NCI-H226 (cell line): ENCODE data around the gene PRCD.
"Not testable (repeated sequence)": the region's sequence is repeated elsewhere in the genome, so short reads cannot be mapped to it uniquely, and the experiment has no call there.

ENCODE experiments used
- DNase-seq: peaks from one replicate; pipeline ENCODE4 v3.0.0-alpha.2; 2015

PRCD gene

GRCh38 chr17:76528528-76529223, 11.2 kb upstream of the PRCD start:
- no peak for DNase-seq

- no peak for DNase-seq
Observed at GRCh38 chr17:76529224-76530094, 10.4 kb upstream of the PRCD start.

- DNase-seq, result no peak
Observed at GRCh38 chr17:76530095-76530723, 9.6 kb upstream of the PRCD start.

- no peak for DNase-seq
Observed at GRCh38 chr17:76530811-76531485, 8.9 kb upstream of the PRCD start.

- DNase-seq, result no peak
Observed at GRCh38 chr17:76531486-76532038, 8.3 kb upstream of the PRCD start.

- peak; percentile 51 for DNase-seq
Observed at GRCh38 chr17:76532072-76532651, 7.7 kb upstream of the PRCD start.

GRCh38 chr17:76533640-76534359, 6.0 kb upstream of the PRCD start:
- DNase-seq, result not testable (repeated sequence)

GRCh38 chr17:76534831-76535732, 4.8 kb upstream of the PRCD start:
- peak; percentile 63 for DNase-seq

- no peak for DNase-seq
Observed at GRCh38 chr17:76535788-76536510, 3.9 kb upstream of the PRCD start.

- DNase-seq, result no peak
Observed at GRCh38 chr17:76536511-76537287, 3.1 kb upstream of the PRCD start.

GRCh38 chr17:76537288-76537577, 2.6 kb upstream of the PRCD start:
- DNase-seq, result no peak

GRCh38 chr17:76537578-76538280, 2.1 kb upstream of the PRCD start, which contains the start of gene CYGB:
CYGB (minus strand) TSS chr17:76537709; CDS start chr17:76537542, 167 bp downstream.
- no peak for DNase-seq

- DNase-seq, result no peak
Observed at GRCh38 chr17:76538281-76538931, 1.4 kb upstream of the PRCD start.

GRCh38 chr17:76538941-76539570, 788 bp upstream of the PRCD start:
- no peak for DNase-seq

GRCh38 chr17:76540381-76541300, 797 bp downstream of the PRCD start:
- peak; percentile 96 for DNase-seq

GRCh38 chr17:76541739-76542454, 2.1 kb downstream of the PRCD start:
- DNase-seq, result no peak
